GM21825 (cell line): Measurements from ENCODE around the gene S100PBP.
"Not testable (repeated sequence)": the region's sequence is repeated elsewhere in the genome, so short reads cannot be mapped to it uniquely, and the experiment has no call there.

ENCODE experiments used
- ATAC-seq: cut with Tn5 transposase; IDR thresholded peaks from one replicate; pipeline ENCODE4 v1.9.1; 2021; ENCODE audit warnings: mild to moderate bottlenecking, moderate library complexity; ENCODE audit not compliant: unreplicated experiment

Gene S100PBP

DNA sequence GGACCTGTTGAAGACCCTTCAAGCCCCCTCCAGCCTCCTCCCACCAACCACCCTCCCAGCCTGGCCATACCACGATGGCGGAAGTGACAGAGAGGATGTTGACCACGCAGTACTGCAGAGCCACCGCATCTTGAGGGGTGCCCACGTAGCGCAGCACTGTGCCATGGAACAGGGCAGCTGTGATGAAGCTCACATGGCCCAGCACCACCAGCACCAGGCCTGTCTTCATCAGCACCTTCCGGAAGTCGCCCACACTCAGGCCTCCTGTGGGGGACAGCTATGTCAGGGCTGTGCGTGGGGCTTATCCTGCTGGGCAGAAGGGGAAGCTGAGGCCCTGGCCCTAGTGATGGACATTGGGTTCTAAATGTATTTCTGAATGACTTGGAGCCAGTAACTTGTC, 80.6 kb downstream of the S100PBP start:
- no peak for ATAC-seq

GRCh38 chr1:32898958-32899357, 81.5 kb downstream of the S100PBP start:
- no peak for ATAC-seq

DNA sequence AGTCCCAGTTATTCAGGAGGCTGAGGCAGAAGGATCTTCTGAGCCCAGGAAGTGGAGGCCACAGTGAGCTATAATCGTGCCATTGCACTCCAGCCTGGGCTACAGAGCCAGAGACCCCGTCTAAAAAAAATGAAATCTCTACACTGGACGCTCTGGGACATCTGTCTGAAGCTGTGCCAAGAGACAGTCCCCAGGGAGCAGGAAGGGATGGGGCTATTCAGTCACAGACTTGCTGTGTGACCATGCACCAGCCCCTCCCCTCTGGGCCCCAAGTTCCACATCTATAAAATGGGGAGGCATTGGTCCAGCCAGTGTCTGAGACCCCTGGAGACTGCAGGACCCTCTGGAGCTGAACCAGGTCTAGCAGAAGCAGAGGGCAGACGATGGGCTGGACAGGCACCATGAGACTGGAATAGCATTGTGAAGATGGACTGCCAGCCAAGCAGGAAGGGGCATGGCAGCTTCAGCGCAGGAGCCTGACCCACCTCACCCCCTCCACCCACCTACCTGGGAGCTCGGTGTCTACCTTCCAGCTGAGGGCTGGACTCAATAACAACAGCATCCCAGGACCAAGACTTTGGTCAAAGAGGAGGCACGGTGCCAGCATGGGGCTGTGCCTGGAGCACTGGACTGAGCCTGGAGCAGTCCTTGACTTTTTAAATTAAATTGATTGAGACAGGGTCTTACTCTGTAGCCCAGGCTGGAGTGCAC, 82.3 kb downstream of the S100PBP start:
- no peak for ATAC-seq

DNA sequence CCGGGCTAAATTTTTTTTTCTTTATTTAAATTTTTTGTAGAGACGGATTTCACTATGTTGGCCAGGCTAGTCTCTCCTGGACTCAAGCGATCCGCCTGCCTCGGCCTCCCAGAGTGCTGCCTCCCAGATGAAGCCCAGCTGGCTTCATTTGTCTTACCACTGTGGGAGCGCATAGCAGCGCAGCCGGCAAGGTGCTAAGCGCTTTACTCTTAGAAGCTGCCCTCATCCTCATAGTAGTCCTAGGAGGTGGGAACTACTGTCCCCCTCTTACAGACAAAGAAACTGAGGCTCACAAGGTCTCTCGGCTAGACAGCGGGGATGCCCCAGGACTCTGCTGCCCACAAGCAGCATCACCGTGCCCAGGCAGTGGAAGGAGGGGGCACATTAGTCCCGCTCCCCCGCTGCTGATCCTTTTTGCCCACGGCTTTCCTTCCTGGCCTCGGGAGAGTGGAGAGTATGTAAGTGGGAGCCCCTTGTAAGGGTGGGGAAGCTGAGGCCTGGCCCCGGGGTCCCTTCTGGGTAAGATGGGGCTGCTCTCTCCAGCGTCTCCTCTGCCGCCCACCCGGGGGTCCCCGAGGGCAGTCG, 83.0 kb downstream of the S100PBP start:
- ATAC-seq, result no peak

DNA sequence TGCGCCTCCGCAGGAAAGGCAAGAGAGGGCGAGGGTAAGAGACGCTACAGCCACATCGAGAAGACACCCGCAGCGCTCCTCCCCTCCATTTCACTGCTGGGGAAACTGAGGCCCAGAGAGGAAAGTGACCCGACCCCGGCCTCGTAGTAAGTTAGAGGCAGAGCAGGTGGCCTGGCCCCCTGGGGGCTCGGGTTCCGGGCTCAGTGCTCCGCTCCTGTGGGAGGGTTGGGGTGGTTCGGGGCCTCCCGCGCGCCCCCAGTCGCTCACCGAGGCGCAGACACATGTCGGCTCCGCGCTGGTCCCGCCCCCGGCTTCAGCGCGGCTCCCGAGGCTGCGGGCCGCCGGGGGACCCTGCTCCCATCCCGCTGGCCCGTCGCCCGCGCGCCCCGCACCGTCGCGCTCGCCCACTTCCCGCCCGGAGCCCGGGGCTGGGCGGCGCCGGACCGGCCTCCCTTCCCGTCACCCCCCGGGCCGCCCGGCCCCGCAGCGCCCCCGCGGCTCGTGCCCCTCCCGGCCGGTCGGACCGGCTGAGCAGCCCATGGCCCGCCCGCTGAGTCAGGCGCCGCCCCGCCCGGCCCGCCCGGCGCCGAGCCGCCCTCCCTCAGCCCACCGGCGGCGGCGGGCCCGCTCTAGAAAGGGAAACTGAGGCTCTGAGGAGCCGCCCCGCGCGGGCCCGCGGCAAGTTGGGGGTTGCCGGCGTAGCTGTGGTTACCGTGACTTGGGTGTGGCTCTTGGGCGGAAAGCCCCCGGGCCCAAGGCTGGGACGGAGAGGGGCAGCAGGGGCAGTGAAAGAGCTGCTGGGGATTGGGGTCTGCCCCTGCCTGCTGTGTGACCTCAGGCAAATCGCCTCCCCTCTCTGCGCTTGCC, 83.7 kb downstream of the S100PBP start, which contains the start of gene TMEM54:
Gene TMEM54, minus strand, starts transcription at position 434 of the 867 bp plus-strand sequence. Its CDS starts 151 bp downstream, at position 283.
- no peak for ATAC-seq

- no peak for ATAC-seq
Observed at GRCh38 chr1:32901823-32902534, 84.5 kb downstream of the S100PBP start.

DNA sequence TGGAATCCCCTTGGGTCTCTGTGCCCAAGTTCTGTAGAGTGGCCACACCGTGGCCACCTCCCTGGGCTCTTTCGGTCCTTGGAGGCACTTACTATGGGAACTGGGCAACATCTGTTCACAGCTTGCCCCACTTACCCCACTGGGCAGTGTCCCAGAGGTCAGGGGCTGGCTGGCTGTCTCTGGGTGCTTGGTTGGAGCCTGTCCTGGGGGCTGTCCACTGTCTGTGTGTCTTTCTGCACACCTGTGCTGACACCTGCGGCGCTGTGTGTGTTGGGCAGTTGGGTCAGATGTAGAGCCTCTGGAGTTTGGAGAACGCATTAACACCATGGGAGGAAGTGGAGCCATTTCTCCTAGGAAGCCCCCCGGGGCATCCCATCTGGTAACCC, 85.1 kb downstream of the S100PBP start:
- no peak for ATAC-seq

- ATAC-seq, result no peak
Observed at GRCh38 chr1:32903991-32904785, 86.7 kb downstream of the S100PBP start.

GRCh38 chr1:32904797-32905196, 87.3 kb downstream of the S100PBP start:
- no peak for ATAC-seq

- not testable (repeated sequence) for ATAC-seq
Observed at GRCh38 chr1:32905588-32905987, 88.1 kb downstream of the S100PBP start.

- no peak for ATAC-seq
Observed at GRCh38 chr1:32906654-32907053, 89.2 kb downstream of the S100PBP start.

- ATAC-seq, result no peak
Observed at GRCh38 chr1:32907435-32907834, 90.0 kb downstream of the S100PBP start.
